Osteocyte (in vitro differentiated cells): ENCODE measurements around the gene AFTPH. TPM values are rescaled to one million over a fixed set of nuclear protein-coding genes. Genes with fewer than 3 reads are reported as not detected.

ENCODE experiments used
- DNase-seq: peaks from one replicate; pipeline ENCODE4 v3.0.0; 2021; ENCODE audit warnings: mixed read lengths; ENCODE audit not compliant: unreplicated experiment; ENCODE audit errors: extremely low spot score
- H3K27ac Mint-ChIP-seq: one replicate; pipeline ENCODE4 v1.8.0; 2021; ENCODE audit warnings: mild to moderate bottlenecking, mixed read lengths; ENCODE audit not compliant: unreplicated experiment
- H3K27me3 Mint-ChIP-seq: one replicate; pipeline ENCODE4 v1.8.0; 2021; ENCODE audit warnings: mixed read lengths; ENCODE audit not compliant: unreplicated experiment
- H3K36me3 Mint-ChIP-seq: one replicate; pipeline ENCODE4 v1.8.0; 2021; ENCODE audit warnings: mixed read lengths; ENCODE audit not compliant: unreplicated experiment
- H3K4me1 Mint-ChIP-seq: one replicate; pipeline ENCODE4 v1.8.0; 2021; ENCODE audit warnings: mixed read lengths; ENCODE audit not compliant: unreplicated experiment
- H3K4me3 Mint-ChIP-seq: one replicate; pipeline ENCODE4 v1.8.0; 2021; ENCODE audit warnings: mild to moderate bottlenecking, moderate library complexity, mixed read lengths; ENCODE audit not compliant: unreplicated experiment
- H3K9me3 Mint-ChIP-seq: one replicate; pipeline ENCODE4 v1.8.0; 2021; ENCODE audit warnings: mixed read lengths; ENCODE audit not compliant: unreplicated experiment
- total RNA-seq: library from RNA; stranded (reverse); gene quantifications from 2 replicates; pipeline ENCODE4 v1.2.1, GENCODE V29; 2021
- TF ChIP-seq, protein P1 (sequence below): fragments of 200-600 bp; sonication (generic); IDR thresholded peaks from 2 replicates; pipeline ENCODE4 v1.5.0; 2021; ENCODE audit warnings: antibody characterized with exemption, mild to moderate bottlenecking, moderate library complexity

Gene AFTPH
- total RNA-seq, 1 donor from 2014 or later: 15.5 TPM

DNA sequence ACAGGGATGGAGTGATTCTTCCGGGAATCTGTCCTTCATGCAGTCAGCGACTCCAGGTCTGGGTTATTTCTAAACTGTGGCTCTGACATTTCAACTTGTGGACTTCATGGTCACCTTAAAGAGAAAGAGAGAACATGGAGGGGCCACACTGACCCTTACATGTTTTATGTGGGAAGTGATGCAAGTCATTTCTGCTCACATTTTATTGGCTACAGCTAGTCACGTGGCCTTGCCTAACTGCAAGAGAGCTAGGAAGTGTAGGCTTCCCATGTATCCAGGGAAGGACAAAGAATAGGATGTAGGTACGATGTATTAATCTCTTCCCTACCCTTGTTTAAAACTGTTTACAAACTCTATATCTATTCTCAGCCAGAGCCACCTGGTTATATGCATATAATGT lies 30.3 kb upstream of the AFTPH start:
- no peak overlapping the region for H3K4me3 Mint-ChIP-seq
- H3K4me1 Mint-ChIP-seq: peaks cover 27% of the 10 kb centered on the region
- peaks cover 10% of the 10 kb centered on the region for H3K27me3 Mint-ChIP-seq
- no peak overlapping the region for H3K27ac Mint-ChIP-seq
- H3K36me3 Mint-ChIP-seq: no peaks in the 10 kb centered on the region
- no peaks in the 10 kb centered on the region for H3K9me3 Mint-ChIP-seq
- no peak for DNase-seq
- TF ChIP-seq, protein P1, sequence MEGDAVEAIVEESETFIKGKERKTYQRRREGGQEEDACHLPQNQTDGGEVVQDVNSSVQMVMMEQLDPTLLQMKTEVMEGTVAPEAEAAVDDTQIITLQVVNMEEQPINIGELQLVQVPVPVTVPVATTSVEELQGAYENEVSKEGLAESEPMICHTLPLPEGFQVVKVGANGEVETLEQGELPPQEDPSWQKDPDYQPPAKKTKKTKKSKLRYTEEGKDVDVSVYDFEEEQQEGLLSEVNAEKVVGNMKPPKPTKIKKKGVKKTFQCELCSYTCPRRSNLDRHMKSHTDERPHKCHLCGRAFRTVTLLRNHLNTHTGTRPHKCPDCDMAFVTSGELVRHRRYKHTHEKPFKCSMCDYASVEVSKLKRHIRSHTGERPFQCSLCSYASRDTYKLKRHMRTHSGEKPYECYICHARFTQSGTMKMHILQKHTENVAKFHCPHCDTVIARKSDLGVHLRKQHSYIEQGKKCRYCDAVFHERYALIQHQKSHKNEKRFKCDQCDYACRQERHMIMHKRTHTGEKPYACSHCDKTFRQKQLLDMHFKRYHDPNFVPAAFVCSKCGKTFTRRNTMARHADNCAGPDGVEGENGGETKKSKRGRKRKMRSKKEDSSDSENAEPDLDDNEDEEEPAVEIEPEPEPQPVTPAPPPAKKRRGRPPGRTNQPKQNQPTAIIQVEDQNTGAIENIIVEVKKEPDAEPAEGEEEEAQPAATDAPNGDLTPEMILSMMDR: no peak

DNA sequence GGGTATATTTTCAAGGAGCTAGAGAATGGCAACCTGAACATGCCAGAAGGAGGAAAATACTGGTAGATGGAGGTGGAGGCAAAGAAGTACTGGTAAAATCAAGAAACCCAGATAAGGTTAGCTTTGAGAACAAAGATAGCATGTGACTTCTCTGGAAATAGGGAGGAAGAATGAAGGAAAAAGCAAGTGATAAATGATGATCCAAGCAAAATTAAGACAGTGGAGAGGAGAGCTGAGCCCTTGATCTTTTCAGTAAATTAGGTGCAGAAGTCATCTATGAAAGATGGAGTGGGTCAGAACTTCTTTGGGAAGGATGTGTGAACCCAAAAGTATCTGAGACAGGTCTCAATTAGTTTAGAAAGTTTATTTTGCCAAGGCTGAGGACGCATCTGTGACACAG lies 25.7 kb upstream of the AFTPH start:
- DNase-seq: no peak
- Mint-ChIP-seq H3K9me3 (no peaks in the 10 kb centered on the region), H3K36me3 (no peaks in the 10 kb centered on the region), H3K4me3 (no peak overlapping the region), H3K4me1 (peaks cover 13% of the 10 kb centered on the region), H3K27me3 (peaks cover 31% of the 10 kb centered on the region), H3K27ac (no peak overlapping the region)
- TF ChIP-seq, protein P1: no peak

DNA sequence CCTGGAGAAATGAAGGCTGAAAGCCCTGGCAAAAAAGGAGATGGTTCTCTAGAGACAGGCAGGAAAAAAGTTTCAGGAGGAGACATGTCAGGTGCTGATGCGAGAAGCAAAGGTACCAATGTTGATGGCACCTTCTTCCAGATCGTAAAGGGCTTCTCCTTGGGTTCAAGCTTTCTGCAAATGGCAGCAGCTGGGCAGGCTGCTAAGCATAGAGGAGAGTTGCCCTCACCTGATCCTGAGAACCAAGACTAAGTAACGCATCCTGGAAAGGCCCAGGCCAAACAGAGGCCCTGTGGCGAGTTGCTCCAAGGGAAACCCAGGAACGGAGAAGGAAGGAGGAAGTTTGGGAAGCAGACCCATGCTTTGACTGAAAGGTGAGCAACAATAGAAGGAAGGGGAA lies 23.6 kb upstream of the AFTPH start:
- no peak for DNase-seq
- Mint-ChIP-seq H3K27ac (no peak overlapping the region), H3K9me3 (no peaks in the 10 kb centered on the region), H3K4me3 (no peak overlapping the region), H3K27me3 (peaks cover 31% of the 10 kb centered on the region), H3K36me3 (no peaks in the 10 kb centered on the region), H3K4me1 (peaks cover 3% of the 10 kb centered on the region)
- TF ChIP-seq, protein P1: no peak

DNA sequence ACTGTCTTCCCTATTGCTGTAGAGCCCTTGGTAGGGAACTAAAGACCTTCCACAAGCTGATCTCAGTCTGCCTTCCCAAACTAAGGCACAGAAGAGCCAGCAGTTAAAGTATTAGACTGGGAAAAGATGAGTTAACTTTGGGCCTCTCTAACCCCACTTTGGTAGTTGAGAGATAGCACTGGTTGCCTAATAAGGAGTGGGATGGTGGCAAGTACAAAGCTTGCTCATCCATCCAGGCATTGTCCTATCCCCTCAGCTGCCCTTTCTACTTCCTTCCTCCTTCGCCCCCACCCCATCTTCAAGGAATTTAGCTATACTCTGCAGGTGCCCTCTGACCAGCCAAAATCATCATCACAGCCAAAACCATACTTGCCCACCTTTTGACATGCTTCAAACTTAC lies 22.2 kb upstream of the AFTPH start:
- peaks cover 32% of the 10 kb centered on the region for H3K27me3 Mint-ChIP-seq
- DNase-seq: no peak
- no peaks in the 10 kb centered on the region for H3K36me3 Mint-ChIP-seq
- no peaks in the 10 kb centered on the region for H3K9me3 Mint-ChIP-seq
- H3K4me1 Mint-ChIP-seq: no peaks in the 10 kb centered on the region
- no peak overlapping the region for H3K27ac Mint-ChIP-seq
- no peak overlapping the region for H3K4me3 Mint-ChIP-seq
- TF ChIP-seq, protein P1: no peak

DNA sequence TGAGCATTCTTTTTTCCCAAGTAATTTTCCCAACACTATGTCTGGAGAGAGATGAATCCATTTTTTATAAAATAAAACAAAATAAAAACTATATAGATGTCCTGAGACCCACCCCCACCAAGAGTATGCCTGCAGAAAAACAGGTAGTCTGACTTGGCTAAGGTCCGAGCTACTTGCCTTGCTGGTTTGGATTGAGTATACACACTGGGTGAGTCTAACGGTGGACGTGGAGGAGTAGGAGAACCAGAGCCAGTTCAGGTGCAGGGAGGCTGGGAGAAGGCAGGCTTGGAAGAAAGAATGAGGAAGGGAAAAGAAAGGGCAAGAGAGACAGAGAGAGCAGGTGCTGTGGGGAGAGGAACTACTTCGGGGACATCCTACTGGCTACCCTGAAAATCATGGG lies 21.3 kb upstream of the AFTPH start:
- Mint-ChIP-seq H3K4me1 (no peaks in the 10 kb centered on the region), H3K9me3 (no peaks in the 10 kb centered on the region), H3K36me3 (no peaks in the 10 kb centered on the region), H3K27ac (no peak overlapping the region), H3K27me3 (peaks cover 38% of the 10 kb centered on the region), H3K4me3 (no peak overlapping the region)
- TF ChIP-seq, protein P1: no peak
- no peak for DNase-seq
